Measurements from ENCODE around the gene CNTN1. TPM values are rescaled to one million over a fixed set of nuclear protein-coding genes. Genes with fewer than 3 reads are reported as not detected.

Gene CNTN1
- total and polyA plus RNA-seq, 8 donors: 2.7 to 63.5 (median 45.8) TPM

- ATAC-seq (no peak), DNase-seq (no peak)
- TF ChIP-seq, protein P1, sequence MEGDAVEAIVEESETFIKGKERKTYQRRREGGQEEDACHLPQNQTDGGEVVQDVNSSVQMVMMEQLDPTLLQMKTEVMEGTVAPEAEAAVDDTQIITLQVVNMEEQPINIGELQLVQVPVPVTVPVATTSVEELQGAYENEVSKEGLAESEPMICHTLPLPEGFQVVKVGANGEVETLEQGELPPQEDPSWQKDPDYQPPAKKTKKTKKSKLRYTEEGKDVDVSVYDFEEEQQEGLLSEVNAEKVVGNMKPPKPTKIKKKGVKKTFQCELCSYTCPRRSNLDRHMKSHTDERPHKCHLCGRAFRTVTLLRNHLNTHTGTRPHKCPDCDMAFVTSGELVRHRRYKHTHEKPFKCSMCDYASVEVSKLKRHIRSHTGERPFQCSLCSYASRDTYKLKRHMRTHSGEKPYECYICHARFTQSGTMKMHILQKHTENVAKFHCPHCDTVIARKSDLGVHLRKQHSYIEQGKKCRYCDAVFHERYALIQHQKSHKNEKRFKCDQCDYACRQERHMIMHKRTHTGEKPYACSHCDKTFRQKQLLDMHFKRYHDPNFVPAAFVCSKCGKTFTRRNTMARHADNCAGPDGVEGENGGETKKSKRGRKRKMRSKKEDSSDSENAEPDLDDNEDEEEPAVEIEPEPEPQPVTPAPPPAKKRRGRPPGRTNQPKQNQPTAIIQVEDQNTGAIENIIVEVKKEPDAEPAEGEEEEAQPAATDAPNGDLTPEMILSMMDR (IDR thresholded peaks at IDR 0.05): no peak
- Histone ChIP-seq H3K4me3 (no peak overlapping the region), H3K27ac (no peak overlapping the region), H3K4me1 (no peaks in the 10 kb centered on the region), H3K27me3 (no peaks in the 10 kb centered on the region), H3K9me3 (no peaks in the 10 kb centered on the region), H3K36me3 (no peaks in the 10 kb centered on the region)
- intact Hi-C loops (cut with DNase I): no loop called here
These were observed 34.1 kb downstream of the CNTN1 start for GRCh38 chr12:40726366-40726765.

GRCh38 chr12:40727774-40728483 is 35.7 kb downstream of the CNTN1 start:
- no peak for ATAC-seq

GRCh38 chr12:40730281-40730680 is 38.0 kb downstream of the CNTN1 start:
- no peak overlapping the region for H3K27ac ChIP-seq
- ATAC-seq (no peak), DNase-seq (no peak)
- no peaks in the 10 kb centered on the region for H3K36me3 ChIP-seq
- H3K27me3 ChIP-seq: no peaks in the 10 kb centered on the region
- no peak overlapping the region for H3K4me3 ChIP-seq
- no peaks in the 10 kb centered on the region for H3K9me3 ChIP-seq
- TF ChIP-seq, protein P1 (IDR thresholded peaks at IDR 0.05): no peak
- no peaks in the 10 kb centered on the region for H3K4me1 ChIP-seq
- intact Hi-C loops (cut with DNase I): no loop called here

More at GRCh38 chr12:40727774-40728483, 35.7 kb downstream of the CNTN1 start:
- Histone ChIP-seq H3K27me3 (no peaks in the 10 kb centered on the region), H3K4me1 (no peaks in the 10 kb centered on the region), H3K36me3 (no peaks in the 10 kb centered on the region), H3K27ac (no peak overlapping the region), H3K9me3 (no peaks in the 10 kb centered on the region), H3K4me3 (no peak overlapping the region)
- TF ChIP-seq, protein P1 (IDR thresholded peaks at IDR 0.05): no peak
- DNase-seq: no peak
- intact Hi-C loops (cut with DNase I): no loop called here

DNA sequence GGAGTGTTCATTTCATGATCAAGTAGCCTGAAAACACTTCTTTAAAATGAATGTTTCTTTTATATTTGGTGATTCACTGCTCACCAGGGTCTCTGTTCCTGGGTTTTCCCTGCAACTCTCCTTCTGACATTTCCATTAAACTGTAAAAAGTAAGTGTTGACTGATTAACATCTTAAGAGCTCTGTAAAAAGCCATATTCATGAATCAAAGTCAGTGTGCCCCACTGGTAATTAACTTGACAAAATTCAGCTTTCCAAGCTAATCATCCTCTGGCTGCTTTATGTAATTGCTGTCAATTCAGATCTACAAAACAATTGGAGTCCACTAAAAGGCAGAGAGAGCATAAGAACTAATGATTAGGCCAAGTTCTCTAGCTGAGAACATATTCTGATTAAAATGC is 41.6 kb downstream of the CNTN1 start:
- intact Hi-C loops (cut with DNase I): no loop called here
- ATAC-seq (no peak), DNase-seq (no peak)
- H3K27me3 ChIP-seq: no peaks in the 10 kb centered on the region
- H3K9me3 ChIP-seq: no peaks in the 10 kb centered on the region
- H3K4me1 ChIP-seq: no peaks in the 10 kb centered on the region
- TF ChIP-seq, protein P1 (IDR thresholded peaks at IDR 0.05): no peak
- H3K36me3 ChIP-seq: no peaks in the 10 kb centered on the region
- H3K4me3 ChIP-seq: no peak overlapping the region
- no peak overlapping the region for H3K27ac ChIP-seq

DNA sequence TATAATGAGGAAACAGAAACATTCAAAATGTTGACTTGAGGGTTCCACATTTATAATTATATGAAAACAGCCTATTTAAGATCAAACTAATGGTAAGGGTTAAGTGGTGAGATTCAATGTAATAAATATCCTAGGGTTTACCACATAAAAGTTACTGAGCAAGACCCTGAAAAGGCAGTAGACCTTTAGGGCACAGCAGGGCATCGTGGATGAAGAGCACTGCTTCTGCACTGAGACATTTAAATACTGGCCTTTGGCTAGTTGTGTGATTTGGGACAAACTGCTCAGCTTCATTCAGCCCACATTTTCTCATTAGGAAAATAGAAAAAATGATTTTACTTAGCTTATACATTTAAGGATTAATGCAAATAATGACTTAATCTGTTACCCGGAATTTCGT is 42.0 kb downstream of the CNTN1 start:
- DNase-seq: no peak
- Histone ChIP-seq H3K27me3 (no peaks in the 10 kb centered on the region), H3K4me1 (no peaks in the 10 kb centered on the region), H3K9me3 (no peaks in the 10 kb centered on the region), H3K36me3 (no peaks in the 10 kb centered on the region), H3K4me3 (no peak overlapping the region), H3K27ac (no peak overlapping the region)
- TF ChIP-seq, protein P1 (IDR thresholded peaks at IDR 0.05): no peak
- no peak for ATAC-seq
- intact Hi-C loops (cut with DNase I): no loop called here
